ENCODE results near the gene PWWP2B.

Gene PWWP2B

DNA sequence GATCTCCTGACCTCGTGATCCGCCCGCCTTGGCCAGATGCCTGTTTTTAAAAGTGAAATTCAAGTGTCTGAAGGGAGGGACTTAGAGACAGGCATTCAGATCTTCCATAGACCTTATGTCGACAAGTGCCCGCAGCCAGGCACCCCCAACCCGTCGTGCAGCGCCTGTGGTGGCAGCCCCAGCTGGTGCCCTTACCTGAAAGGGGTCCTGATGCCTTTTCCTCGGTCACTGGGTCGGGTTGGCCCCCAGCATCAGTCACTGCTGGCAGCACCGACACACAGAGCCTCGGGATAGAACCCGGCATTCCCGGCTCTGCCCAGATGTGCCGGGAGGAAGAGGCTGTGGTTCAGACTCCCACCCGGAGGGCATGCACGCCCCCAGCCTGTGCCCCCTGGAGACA, 41.7 kb upstream of the PWWP2B start:
- no peaks in the 10 kb centered on the region for H3K9me2 ChIP-seq (ENCODE audit: low read depth, low read length)
- no peak overlapping the region for H2AFZ ChIP-seq (ENCODE audit: low read length)
- H3K9me3 ChIP-seq (ENCODE audit: low read length): no peaks in the 10 kb centered on the region
- H3F3A ChIP-seq (ENCODE audit: insufficient read depth, low read length): no peaks in the 10 kb centered on the region
- H3K79me2 ChIP-seq (ENCODE audit: insufficient read depth, low read length): no peaks in the 10 kb centered on the region
- no peak overlapping the region for H3K4me2 ChIP-seq (ENCODE audit: low read length)
- H3K27ac ChIP-seq (ENCODE audit: low read depth, low read length, poor library complexity, severe bottlenecking): no peak overlapping the region
- H3K36me3 ChIP-seq (ENCODE audit: insufficient read depth, low read length): no peaks in the 10 kb centered on the region
- H3K9ac ChIP-seq (ENCODE audit: low read length): no peak overlapping the region
- H4K20me1 ChIP-seq (ENCODE audit: insufficient read depth, low read length): no peaks in the 10 kb centered on the region
- no peak for TF ChIP-seq EZH2 (IDR thresholded peaks at IDR 0.05; ENCODE audit: borderline replicate concordance, low read length)
- TF ChIP-seq, protein P1, sequence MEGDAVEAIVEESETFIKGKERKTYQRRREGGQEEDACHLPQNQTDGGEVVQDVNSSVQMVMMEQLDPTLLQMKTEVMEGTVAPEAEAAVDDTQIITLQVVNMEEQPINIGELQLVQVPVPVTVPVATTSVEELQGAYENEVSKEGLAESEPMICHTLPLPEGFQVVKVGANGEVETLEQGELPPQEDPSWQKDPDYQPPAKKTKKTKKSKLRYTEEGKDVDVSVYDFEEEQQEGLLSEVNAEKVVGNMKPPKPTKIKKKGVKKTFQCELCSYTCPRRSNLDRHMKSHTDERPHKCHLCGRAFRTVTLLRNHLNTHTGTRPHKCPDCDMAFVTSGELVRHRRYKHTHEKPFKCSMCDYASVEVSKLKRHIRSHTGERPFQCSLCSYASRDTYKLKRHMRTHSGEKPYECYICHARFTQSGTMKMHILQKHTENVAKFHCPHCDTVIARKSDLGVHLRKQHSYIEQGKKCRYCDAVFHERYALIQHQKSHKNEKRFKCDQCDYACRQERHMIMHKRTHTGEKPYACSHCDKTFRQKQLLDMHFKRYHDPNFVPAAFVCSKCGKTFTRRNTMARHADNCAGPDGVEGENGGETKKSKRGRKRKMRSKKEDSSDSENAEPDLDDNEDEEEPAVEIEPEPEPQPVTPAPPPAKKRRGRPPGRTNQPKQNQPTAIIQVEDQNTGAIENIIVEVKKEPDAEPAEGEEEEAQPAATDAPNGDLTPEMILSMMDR (IDR thresholded peaks at IDR 0.05; ENCODE audit: low read length): no peak
- no peak overlapping the region for H3K4me3 ChIP-seq (ENCODE audit: low read depth, low read length, poor library complexity, severe bottlenecking)
- H3K4me1 ChIP-seq (ENCODE audit: insufficient read depth, low read length, severe bottlenecking): no peaks in the 10 kb centered on the region
- H3K27me3 ChIP-seq (ENCODE audit: insufficient read depth, low read length): no peaks in the 10 kb centered on the region

DNA sequence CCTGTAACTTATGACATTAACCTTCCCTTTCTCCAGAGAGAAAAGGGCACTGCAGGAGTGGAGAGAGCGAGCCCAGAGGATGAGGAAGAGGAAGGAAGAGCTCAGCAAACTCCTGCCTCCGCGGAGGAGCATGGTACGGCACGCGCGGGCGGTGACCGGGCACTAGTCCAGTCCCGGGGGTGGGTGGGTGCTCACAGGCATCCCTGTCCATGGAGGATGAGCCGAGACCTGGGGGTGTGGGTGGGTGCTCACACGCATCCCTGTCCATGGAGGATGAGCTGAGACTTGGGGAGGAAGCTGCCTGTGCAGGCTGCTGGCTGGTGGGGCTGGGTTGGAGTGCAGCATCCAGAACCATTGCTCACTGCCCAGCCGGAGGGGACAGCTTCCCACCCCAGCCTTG, 41.2 kb upstream of the PWWP2B start:
- Histone ChIP-seq H3K27ac (ENCODE audit: low read depth, low read length, poor library complexity, severe bottlenecking) (no peak overlapping the region), H3K9ac (ENCODE audit: low read length) (no peak overlapping the region), H3K4me1 (ENCODE audit: insufficient read depth, low read length, severe bottlenecking) (no peaks in the 10 kb centered on the region), H4K20me1 (ENCODE audit: insufficient read depth, low read length) (no peaks in the 10 kb centered on the region), H3K27me3 (ENCODE audit: insufficient read depth, low read length) (no peaks in the 10 kb centered on the region), H3K79me2 (ENCODE audit: insufficient read depth, low read length) (no peaks in the 10 kb centered on the region), H3K9me3 (ENCODE audit: low read length) (no peaks in the 10 kb centered on the region), H3K4me2 (ENCODE audit: low read length) (no peak overlapping the region), H3K36me3 (ENCODE audit: insufficient read depth, low read length) (no peaks in the 10 kb centered on the region), H3K4me3 (ENCODE audit: low read depth, low read length, poor library complexity, severe bottlenecking) (no peak overlapping the region), H3K9me2 (ENCODE audit: low read depth, low read length) (no peaks in the 10 kb centered on the region), H3F3A (ENCODE audit: insufficient read depth, low read length) (no peaks in the 10 kb centered on the region), H2AFZ (ENCODE audit: low read length) (no peak overlapping the region)
- no peak for TF ChIP-seq EZH2 (IDR thresholded peaks at IDR 0.05; ENCODE audit: borderline replicate concordance, low read length)
- TF ChIP-seq, protein P1 (IDR thresholded peaks at IDR 0.05; ENCODE audit: low read length): no peak

DNA sequence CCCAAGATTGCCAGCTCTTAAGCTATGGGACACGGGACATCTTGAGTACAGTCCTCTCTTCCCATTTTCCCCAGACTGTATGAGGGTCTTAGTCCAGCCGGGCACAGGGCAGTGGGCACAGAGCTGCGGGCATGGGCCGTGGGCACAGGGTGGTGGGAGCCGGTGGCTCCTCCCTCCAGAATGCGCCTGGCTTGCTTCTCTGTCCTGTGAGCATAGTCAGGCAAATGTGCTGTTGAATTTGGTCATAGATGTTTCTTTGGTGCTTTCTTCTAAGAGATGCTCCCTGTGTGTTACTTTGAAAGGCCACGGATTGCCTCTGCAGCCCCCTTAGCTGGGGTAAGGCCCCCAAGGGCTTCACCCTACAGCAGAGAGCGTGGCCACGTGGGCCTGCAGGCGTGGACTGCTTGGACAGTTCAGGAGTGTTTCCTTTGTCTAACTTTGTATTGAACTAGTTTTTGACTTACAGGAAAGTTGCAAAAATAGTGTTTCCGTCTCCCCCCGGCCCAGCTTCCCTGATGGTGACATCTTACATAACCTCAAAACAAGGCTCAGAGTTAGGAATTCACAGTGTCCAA, 40.3 kb upstream of the PWWP2B start:
- Histone ChIP-seq H3K36me3 (ENCODE audit: insufficient read depth, low read length) (no peaks in the 10 kb centered on the region), H3K4me1 (ENCODE audit: insufficient read depth, low read length, severe bottlenecking) (no peaks in the 10 kb centered on the region), H3K27me3 (ENCODE audit: insufficient read depth, low read length) (no peaks in the 10 kb centered on the region), H3K4me2 (ENCODE audit: low read length) (no peak overlapping the region), H3K4me3 (ENCODE audit: low read depth, low read length, poor library complexity, severe bottlenecking) (no peak overlapping the region), H3K9me3 (ENCODE audit: low read length) (no peaks in the 10 kb centered on the region), H3K9ac (ENCODE audit: low read length) (no peak overlapping the region), H3K9me2 (ENCODE audit: low read depth, low read length) (no peaks in the 10 kb centered on the region), H3F3A (ENCODE audit: insufficient read depth, low read length) (no peaks in the 10 kb centered on the region), H3K79me2 (ENCODE audit: insufficient read depth, low read length) (no peaks in the 10 kb centered on the region), H3K27ac (ENCODE audit: low read depth, low read length, poor library complexity, severe bottlenecking) (no peak overlapping the region), H4K20me1 (ENCODE audit: insufficient read depth, low read length) (no peaks in the 10 kb centered on the region), H2AFZ (ENCODE audit: low read length) (no peak overlapping the region)
- TF ChIP-seq, protein P1 (IDR thresholded peaks at IDR 0.05; ENCODE audit: low read length): no peak
- no peak for TF ChIP-seq EZH2 (IDR thresholded peaks at IDR 0.05; ENCODE audit: borderline replicate concordance, low read length)

All from OCI-LY1 (cell line).